ENCODE results near the gene ACADS. TPM values are rescaled to one million over a fixed set of nuclear protein-coding genes. Genes with fewer than 3 reads are reported as not detected.

ACADS gene
- total RNA-seq, 1 donor from 2014 or later: 58.5 TPM

DNA sequence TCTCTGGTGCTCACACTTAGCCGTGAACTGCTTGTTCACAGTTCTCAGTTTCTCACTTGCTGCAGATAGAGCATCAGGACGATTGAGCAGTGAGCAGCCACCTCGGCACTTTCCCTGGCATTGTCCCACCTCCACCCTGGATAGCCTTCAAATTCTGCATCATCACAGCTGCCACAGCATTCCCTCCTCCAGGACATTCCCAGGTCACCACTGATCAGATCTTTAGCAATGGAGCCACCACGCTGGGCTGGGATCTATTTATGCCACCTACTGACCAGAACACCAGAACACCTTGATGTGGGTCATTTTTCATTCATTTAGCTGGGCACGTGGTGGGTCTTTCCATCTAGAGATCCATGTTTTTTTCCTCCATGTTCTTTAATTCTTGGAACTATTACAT lies 23.6 kb downstream of the ACADS start:
- H3K4me1 ChIP-seq: no peaks in the 10 kb centered on the region

DNA sequence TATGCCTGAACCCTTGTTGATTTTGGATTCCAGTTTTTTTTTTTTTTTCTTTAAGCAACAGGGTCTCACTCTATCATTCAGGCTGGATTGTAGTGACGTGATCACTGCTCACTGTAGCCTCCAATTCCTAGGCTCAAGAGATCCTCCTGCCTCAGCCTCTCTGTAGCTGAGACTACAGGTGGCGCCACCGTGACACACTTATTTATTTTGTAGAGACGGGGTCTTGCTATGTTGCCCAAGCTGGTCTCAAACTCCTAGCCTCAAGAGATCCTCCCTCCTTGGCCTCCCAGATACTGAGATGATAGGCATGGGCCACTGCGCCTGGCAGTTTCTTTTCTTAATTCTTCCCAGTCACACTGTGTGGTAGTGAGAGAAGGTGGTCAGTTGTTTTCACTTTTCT lies 25.2 kb downstream of the ACADS start:
- Histone ChIP-seq H3K27ac (no peak overlapping the region), H3K9me3 (no peaks in the 10 kb centered on the region), H3K27me3 (no peaks in the 10 kb centered on the region), H3K36me3 (no peaks in the 10 kb centered on the region), H3K4me3 (no peak overlapping the region), H3K4me1 (no peaks in the 10 kb centered on the region)
- intact Hi-C loops (cut with DNase I): no loop called here
- TF ChIP-seq, protein P1, sequence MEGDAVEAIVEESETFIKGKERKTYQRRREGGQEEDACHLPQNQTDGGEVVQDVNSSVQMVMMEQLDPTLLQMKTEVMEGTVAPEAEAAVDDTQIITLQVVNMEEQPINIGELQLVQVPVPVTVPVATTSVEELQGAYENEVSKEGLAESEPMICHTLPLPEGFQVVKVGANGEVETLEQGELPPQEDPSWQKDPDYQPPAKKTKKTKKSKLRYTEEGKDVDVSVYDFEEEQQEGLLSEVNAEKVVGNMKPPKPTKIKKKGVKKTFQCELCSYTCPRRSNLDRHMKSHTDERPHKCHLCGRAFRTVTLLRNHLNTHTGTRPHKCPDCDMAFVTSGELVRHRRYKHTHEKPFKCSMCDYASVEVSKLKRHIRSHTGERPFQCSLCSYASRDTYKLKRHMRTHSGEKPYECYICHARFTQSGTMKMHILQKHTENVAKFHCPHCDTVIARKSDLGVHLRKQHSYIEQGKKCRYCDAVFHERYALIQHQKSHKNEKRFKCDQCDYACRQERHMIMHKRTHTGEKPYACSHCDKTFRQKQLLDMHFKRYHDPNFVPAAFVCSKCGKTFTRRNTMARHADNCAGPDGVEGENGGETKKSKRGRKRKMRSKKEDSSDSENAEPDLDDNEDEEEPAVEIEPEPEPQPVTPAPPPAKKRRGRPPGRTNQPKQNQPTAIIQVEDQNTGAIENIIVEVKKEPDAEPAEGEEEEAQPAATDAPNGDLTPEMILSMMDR (IDR thresholded peaks at IDR 0.05): no peak
- no peak for DNase-seq (ENCODE audit: low spot score in 2 of 2)

More for the DNA sequence above, 23.6 kb downstream of the ACADS start:
- intact Hi-C loops (cut with DNase I): no loop called here
- Histone ChIP-seq H3K4me3 (no peak overlapping the region), H3K27me3 (no peaks in the 10 kb centered on the region), H3K27ac (no peak overlapping the region), H3K36me3 (no peaks in the 10 kb centered on the region), H3K9me3 (no peaks in the 10 kb centered on the region)
- no peak for DNase-seq (ENCODE audit: low spot score in 2 of 2)
- TF ChIP-seq, protein P1 (IDR thresholded peaks at IDR 0.05): no peak

DNA sequence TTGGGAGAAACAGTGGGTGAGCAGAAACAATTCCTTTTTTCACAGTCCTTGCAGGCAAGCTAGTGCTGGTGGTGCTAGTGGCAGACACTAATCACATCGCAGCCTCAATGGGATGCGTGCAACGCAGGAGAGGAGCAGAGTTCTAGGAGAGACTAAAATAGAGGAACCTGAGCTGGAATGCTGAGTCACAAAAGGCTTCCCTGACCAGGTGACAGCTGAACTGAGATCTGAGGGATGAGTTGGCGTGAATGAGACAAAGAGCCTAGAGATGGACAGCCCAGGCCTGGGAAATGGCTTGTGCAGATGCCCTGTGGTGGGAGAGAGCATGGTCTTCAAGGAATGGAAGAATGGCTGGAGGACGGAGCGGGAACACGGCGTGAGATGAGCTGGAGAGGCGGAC lies 25.8 kb downstream of the ACADS start:
- Histone ChIP-seq H3K4me1 (no peaks in the 10 kb centered on the region), H3K4me3 (no peak overlapping the region), H3K9me3 (no peaks in the 10 kb centered on the region), H3K27ac (no peak overlapping the region), H3K27me3 (no peaks in the 10 kb centered on the region), H3K36me3 (no peaks in the 10 kb centered on the region)
- DNase-seq (ENCODE audit: low spot score in 2 of 2): no peak
- intact Hi-C loops (cut with DNase I): no loop called here
- TF ChIP-seq, protein P1 (IDR thresholded peaks at IDR 0.05): no peak

DNA sequence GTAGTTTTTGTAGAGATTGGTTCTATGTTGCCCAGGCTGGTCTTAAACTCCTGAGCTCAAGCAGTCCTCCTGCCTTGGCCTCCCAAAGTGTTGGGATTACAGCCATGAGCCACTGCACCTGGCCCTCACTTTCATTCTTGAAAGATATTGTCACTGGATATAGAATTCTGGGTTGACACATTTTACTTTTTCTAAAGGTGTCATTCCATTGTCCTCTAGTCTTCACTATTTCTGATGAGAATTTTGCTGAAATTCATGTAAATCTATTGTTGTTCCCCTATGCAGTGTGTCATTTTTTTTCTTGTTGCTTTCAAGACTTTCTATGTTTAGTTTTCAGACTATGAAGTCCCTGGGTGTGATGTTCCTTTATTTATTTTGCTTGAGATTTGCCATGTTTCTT lies 29.2 kb downstream of the ACADS start:
- intact Hi-C loops (cut with DNase I): no loop called here

DNA sequence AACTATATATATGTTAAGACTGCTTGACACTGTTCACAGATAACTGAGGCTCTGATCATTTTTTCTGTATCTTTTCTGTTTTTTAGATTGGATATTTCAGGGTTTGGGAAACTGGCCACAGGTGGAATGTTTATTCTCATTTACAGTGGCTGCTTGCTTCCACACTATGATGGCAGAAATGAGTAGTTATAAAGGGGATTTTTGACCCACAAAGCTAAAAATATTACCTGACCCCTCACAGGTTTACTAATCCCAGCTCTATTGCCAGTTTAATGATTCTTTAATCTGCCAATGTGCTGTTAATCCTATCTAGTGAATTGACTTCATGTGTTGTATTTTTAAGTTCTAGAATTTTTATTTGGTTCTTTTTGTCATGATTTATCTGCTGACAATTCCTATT lies 29.6 kb downstream of the ACADS start:
- TF ChIP-seq, protein P1 (IDR thresholded peaks at IDR 0.05): no peak
- no peaks in the 10 kb centered on the region for H3K9me3 ChIP-seq

More for the DNA sequence above, 29.2 kb downstream of the ACADS start:
- Histone ChIP-seq H3K27ac (no peak overlapping the region), H3K4me1 (no peaks in the 10 kb centered on the region), H3K9me3 (no peaks in the 10 kb centered on the region), H3K4me3 (no peak overlapping the region), H3K36me3 (no peaks in the 10 kb centered on the region), H3K27me3 (no peaks in the 10 kb centered on the region)
- TF ChIP-seq, protein P1 (IDR thresholded peaks at IDR 0.05): no peak
- DNase-seq (ENCODE audit: low spot score in 2 of 2): no peak

DNA sequence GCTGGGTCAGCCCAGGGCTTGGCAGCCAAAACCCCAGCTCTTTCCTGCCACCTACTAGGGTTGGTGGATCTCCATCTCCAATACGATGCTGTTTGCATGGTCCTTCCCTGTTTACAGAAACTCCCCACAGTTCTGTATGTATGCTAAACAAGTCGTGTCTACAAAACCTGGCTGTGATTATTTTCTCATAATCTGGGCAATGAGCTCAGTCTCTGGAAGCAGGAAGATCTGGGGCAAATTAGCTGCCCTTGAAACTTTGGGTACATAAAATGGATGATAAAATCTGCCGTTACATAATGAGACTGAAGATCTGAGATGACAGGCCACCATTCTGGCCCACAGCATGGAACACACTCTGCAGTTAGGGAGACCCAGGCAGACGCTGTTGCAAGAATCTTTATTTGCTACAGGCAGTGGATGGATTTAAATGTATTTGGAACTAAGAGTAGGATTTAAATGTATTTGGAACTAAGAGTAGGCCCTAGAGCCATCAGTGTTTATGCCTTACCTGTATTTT lies 31.7 kb downstream of the ACADS start:
- no peak overlapping the region for H3K27ac ChIP-seq
- H3K36me3 ChIP-seq: peaks cover 0 to 5% of the 10 kb centered on the region in 2 donors
- peaks cover 0 to 3% of the 10 kb centered on the region in 2 donors for H3K4me1 ChIP-seq
- no peak for DNase-seq (ENCODE audit: low spot score in 2 of 2)
- no peaks in the 10 kb centered on the region for H3K27me3 ChIP-seq
- intact Hi-C loops (cut with DNase I): no loop called here
- TF ChIP-seq, protein P1 (IDR thresholded peaks at IDR 0.05): no peak
- no peaks in the 10 kb centered on the region for H3K9me3 ChIP-seq
- no peak overlapping the region for H3K4me3 ChIP-seq

More for the DNA sequence above, 29.6 kb downstream of the ACADS start:
- Histone ChIP-seq H3K27ac (no peak overlapping the region), H3K4me3 (no peak overlapping the region), H3K36me3 (peaks cover 0 to 4% of the 10 kb centered on the region in 2 donors), H3K27me3 (no peaks in the 10 kb centered on the region), H3K4me1 (no peaks in the 10 kb centered on the region)
- DNase-seq (ENCODE audit: low spot score in 2 of 2): no peak
- intact Hi-C loops (cut with DNase I): no loop called here

Measured in ascending aorta (tissue), 2 donors.